Loucy (cell line): ENCODE data around the gene PALD1.

ENCODE experiments used
- H2AFZ ChIP-seq: fragments of 200-600 bp; sonication (generic); 2 replicates; pipeline ENCODE4 v1.6.0; 2016; ENCODE audit warnings: antibody characterized with exemption, mild to moderate bottlenecking, low read length, moderate library complexity
- H3F3A ChIP-seq: fragments of 200-600 bp; 2 replicates; pipeline ENCODE4 v1.6.0; 2016; ENCODE audit warnings: antibody characterized with exemption, low read depth, mild to moderate bottlenecking
- H3K27me3 ChIP-seq: fragments of 200-600 bp; sonication (generic); 2 replicates; pipeline ENCODE4 v1.6.1; 2014; ENCODE audit warnings: low read length, mild to moderate bottlenecking; ENCODE audit not compliant: insufficient read depth, poor library complexity, severe bottlenecking
- H3K36me3 ChIP-seq: fragments of 200-600 bp; sonication (generic); 2 replicates; pipeline ENCODE4 v1.6.1; 2016; ENCODE audit warnings: low read length; ENCODE audit not compliant: insufficient read depth
- H3K4me1 ChIP-seq: fragments of 200-600 bp; sonication (generic); 2 replicates; pipeline ENCODE4 v1.5.1; 2014; ENCODE audit warnings: low read length, mild to moderate bottlenecking; ENCODE audit not compliant: insufficient read depth, poor library complexity, severe bottlenecking
- H3K4me2 ChIP-seq: fragments of 200-600 bp; sonication (generic); 2 replicates; pipeline ENCODE4 v1.6.0; 2014; ENCODE audit warnings: antibody characterized with exemption, low read length, low read depth, mild to moderate bottlenecking; ENCODE audit not compliant: poor library complexity, severe bottlenecking
- H3K4me3 ChIP-seq: fragments of 200-600 bp; sonication (generic); 2 replicates; pipeline ENCODE4 v1.5.1; 2014; ENCODE audit warnings: low read length, mild to moderate bottlenecking, mixed read lengths; ENCODE audit not compliant: poor library complexity, severe bottlenecking
- H3K79me2 ChIP-seq: fragments of 200-600 bp; sonication (generic); 2 replicates; pipeline ENCODE4 v1.6.1; 2014; ENCODE audit warnings: low read length; ENCODE audit not compliant: insufficient read depth
- H3K9ac ChIP-seq: fragments of 200-600 bp; sonication (generic); 2 replicates; pipeline ENCODE4 v1.6.0; 2014; ENCODE audit warnings: mild to moderate bottlenecking, low read depth, low read length, moderate library complexity; ENCODE audit not compliant: poor library complexity, severe bottlenecking
- H3K9me2 ChIP-seq: fragments of 200-600 bp; sonication (generic); replicated peaks from 2 replicates; pipeline ENCODE4 v1.6.1; 2016; ENCODE audit warnings: low read depth, low read length, mixed read lengths
- H3K9me3 ChIP-seq: fragments of 200-600 bp; sonication (generic); 2 replicates; pipeline ENCODE4 v1.6.1; 2014; ENCODE audit warnings: mild to moderate bottlenecking, antibody characterized with exemption, low read length, low read depth; ENCODE audit not compliant: insufficient read depth
- H4K20me1 ChIP-seq: fragments of 200-600 bp; sonication (generic); 2 replicates; pipeline ENCODE4 v1.6.0; 2014; ENCODE audit warnings: antibody characterized with exemption, low read length, mild to moderate bottlenecking; ENCODE audit not compliant: insufficient read depth, poor library complexity, severe bottlenecking
- EZH2phosphoT487 ChIP-seq: fragments of 200-600 bp; IDR thresholded peaks from 2 replicates; pipeline ENCODE4 v1.6.1; 2018; ENCODE audit warnings: antibody characterized with exemption, mild to moderate bottlenecking, moderate library complexity, borderline replicate concordance
- TF ChIP-seq, protein P1 (sequence below): fragments of 200-600 bp; sonication (generic); conservative IDR thresholded peaks from 2 replicates; pipeline ENCODE4 v1.5.1; 2014; ENCODE audit warnings: mild to moderate bottlenecking, antibody characterized with exemption, low read length

PALD1 gene

DNA sequence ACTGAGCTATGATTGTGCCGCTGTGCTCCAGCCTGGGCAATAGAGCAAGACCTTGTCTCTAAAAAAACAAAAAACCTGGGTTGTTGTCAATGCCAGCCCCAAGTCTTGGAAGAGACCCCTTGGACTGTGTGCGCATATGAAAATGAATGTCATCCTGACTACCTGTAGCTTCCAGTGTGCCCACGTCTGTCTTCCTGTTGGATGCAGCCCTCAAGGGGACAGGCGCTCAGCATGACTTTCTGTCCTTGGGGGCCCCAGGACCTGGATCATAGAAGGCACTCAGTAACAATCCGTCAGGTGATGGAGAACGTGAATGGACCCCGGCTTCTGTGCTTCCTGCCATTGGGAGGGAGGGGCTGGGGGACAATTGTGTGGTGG, 114.9 kb downstream of the PALD1 start:
- H3K79me2 ChIP-seq: peaks cover 11% of the 10 kb centered on the region; the same call in 1 of the 2 replicates
- no peak overlapping the region for H3K4me3 ChIP-seq
- H3K9me2 ChIP-seq: no peaks in the 10 kb centered on the region
- no peak overlapping the region for H2AFZ ChIP-seq
- TF ChIP-seq EZH2phosphoT487: no peak
- TF ChIP-seq, protein P1, sequence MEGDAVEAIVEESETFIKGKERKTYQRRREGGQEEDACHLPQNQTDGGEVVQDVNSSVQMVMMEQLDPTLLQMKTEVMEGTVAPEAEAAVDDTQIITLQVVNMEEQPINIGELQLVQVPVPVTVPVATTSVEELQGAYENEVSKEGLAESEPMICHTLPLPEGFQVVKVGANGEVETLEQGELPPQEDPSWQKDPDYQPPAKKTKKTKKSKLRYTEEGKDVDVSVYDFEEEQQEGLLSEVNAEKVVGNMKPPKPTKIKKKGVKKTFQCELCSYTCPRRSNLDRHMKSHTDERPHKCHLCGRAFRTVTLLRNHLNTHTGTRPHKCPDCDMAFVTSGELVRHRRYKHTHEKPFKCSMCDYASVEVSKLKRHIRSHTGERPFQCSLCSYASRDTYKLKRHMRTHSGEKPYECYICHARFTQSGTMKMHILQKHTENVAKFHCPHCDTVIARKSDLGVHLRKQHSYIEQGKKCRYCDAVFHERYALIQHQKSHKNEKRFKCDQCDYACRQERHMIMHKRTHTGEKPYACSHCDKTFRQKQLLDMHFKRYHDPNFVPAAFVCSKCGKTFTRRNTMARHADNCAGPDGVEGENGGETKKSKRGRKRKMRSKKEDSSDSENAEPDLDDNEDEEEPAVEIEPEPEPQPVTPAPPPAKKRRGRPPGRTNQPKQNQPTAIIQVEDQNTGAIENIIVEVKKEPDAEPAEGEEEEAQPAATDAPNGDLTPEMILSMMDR: no peak
- no peak overlapping the region for H3K4me2 ChIP-seq
- H3K9me3 ChIP-seq: no peaks in the 10 kb centered on the region
- H4K20me1 ChIP-seq: peaks cover 5% of the 10 kb centered on the region
- no peaks in the 10 kb centered on the region for H3K36me3 ChIP-seq
- H3F3A ChIP-seq: no peaks in the 10 kb centered on the region
- peaks cover 71% of the 10 kb centered on the region for H3K4me1 ChIP-seq
- H3K9ac ChIP-seq: no peak overlapping the region
- no peaks in the 10 kb centered on the region for H3K27me3 ChIP-seq

DNA sequence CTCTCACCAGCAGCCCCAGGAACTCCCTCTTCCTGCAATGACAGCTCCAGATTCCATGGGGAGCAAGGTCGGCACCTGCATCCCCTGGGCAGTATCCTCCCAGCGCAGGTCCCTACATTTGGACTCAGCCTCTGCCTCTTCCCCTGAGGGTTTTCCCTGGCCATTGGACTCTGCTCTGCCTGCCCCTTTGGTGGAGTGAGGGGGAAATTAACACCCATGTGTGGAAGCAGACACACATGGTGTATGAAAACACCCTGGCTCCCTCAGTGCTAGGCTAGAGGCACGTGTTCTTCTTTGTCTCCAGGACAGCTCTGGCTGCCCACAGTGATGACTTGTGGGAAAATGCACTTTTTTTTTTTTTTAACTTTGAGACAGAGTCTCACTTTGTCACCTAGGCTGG, 115.6 kb downstream of the PALD1 start:
- no peaks in the 10 kb centered on the region for H3K27me3 ChIP-seq
- no peak overlapping the region for H3K4me3 ChIP-seq
- peaks cover 5% of the 10 kb centered on the region for H4K20me1 ChIP-seq
- no peaks in the 10 kb centered on the region for H3F3A ChIP-seq
- no peaks in the 10 kb centered on the region; the same call in 1 of the 2 replicates for H3K36me3 ChIP-seq
- H3K9me2 ChIP-seq: no peaks in the 10 kb centered on the region
- peaks cover 64% of the 10 kb centered on the region for H3K4me1 ChIP-seq
- H3K79me2 ChIP-seq: peaks cover 17% of the 10 kb centered on the region; the same call in 1 of the 2 replicates
- H3K9ac ChIP-seq: no peak overlapping the region
- no peaks in the 10 kb centered on the region for H3K9me3 ChIP-seq
- no peak for TF ChIP-seq EZH2phosphoT487
- TF ChIP-seq, protein P1: no peak
- H2AFZ ChIP-seq: no peak overlapping the region
- H3K4me2 ChIP-seq: no peak overlapping the region

DNA sequence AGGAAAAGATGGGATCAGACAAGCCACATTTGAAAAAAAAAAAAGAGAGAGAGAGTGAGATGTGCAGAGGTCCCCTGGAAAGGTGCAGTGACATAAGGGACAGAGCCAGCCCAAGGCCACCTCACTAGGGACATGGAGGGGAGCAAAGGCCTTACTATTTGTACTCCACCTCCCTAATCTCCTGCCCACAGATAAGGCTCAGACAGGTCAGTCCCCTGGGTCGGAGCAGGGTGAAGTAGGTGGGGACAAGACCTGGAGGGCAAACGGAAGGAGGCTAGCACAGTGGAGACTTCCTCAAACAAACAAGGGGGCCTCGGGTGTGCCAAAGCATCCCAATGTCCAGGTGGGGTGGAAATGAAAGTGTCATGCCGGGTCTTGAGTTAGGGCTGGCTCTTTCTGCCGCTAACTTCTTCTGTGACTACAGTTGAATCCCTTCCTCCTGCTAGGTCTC, 117.0 kb downstream of the PALD1 start:
- Histone ChIP-seq H2AFZ (no peak overlapping the region), H3K4me1 (peaks cover 65% of the 10 kb centered on the region), H3K9me2 (no peaks in the 10 kb centered on the region), H4K20me1 (peaks cover 12% of the 10 kb centered on the region), H3K36me3 (no peaks in the 10 kb centered on the region; the same call in 1 of the 2 replicates), H3K27me3 (no peaks in the 10 kb centered on the region), H3K4me2 (no peak overlapping the region), H3F3A (no peaks in the 10 kb centered on the region), H3K9me3 (no peaks in the 10 kb centered on the region), H3K79me2 (peaks cover 29% of the 10 kb centered on the region), H3K9ac (no peak overlapping the region), H3K4me3 (no peak overlapping the region)
- no peak for TF ChIP-seq EZH2phosphoT487
- TF ChIP-seq, protein P1: no peak
